Common myeloid progenitor, CD34-positive (primary cell): ENCODE data around the gene TAS2R5. TPM values are rescaled to one million over a fixed set of nuclear protein-coding genes. Genes with fewer than 3 reads are reported as not detected.
"Not testable (repeated sequence)": the region's sequence is repeated elsewhere in the genome, so short reads cannot be mapped to it uniquely, and the experiment has no call there.

Source experiments
- CTCF ChIA-PET: fragments of 350-600 bp; sonication (Branson Sonifier 250); formaldehyde crosslinking; loops from one replicate; lab custom pipeline; 2021; ENCODE audit warnings: antibody characterized with exemption; lab: Charles Lee
- POLR2A ChIA-PET: fragments of 350-600 bp; sonication (Branson Sonifier 250); formaldehyde crosslinking; loops from one replicate; lab custom pipeline; 2021; ENCODE audit warnings: antibody characterized with exemption; lab: Charles Lee
- DNase-seq, 3 donors: peaks; one replicate each; pipeline versions ENCODE4 v3.0.0 to v3.0.0-alpha.2; 2013
- H3K27ac ChIP-seq, 2 experiments: 1 replicate in 1 of 2; 2 replicates in 1 of 2; pipeline ENCODE4 v1.7.0; 2013; ENCODE audit warnings: inconsistent platforms in 2 of 2, low read length in 2 of 2, mild to moderate bottlenecking in 2 of 2, low read depth in 1 of 2, moderate library complexity in 1 of 2; ENCODE audit not compliant: severe bottlenecking in 2 of 2, insufficient read depth in 1 of 2, poor library complexity in 1 of 2
- H3K27me3 ChIP-seq, 5 experiments: replicated peaks in 2 of 5; 1 replicate in 3 of 5; 2 replicates in 2 of 5; pipeline versions ENCODE4 v1.6.1 to v1.7.0; 2013; ENCODE audit warnings: low read length in 4 of 5, mild to moderate bottlenecking in 2 of 5, moderate library complexity in 2 of 5, inconsistent platforms in 1 of 5; ENCODE audit not compliant: insufficient read depth in 5 of 5, control insufficient read depth in 4 of 5
- H3K36me3 ChIP-seq, 4 experiments: 1 replicate in 2 of 4; 2 replicates in 2 of 4; pipeline versions ENCODE4 v1.6.1 to v1.7.0; 2013; ENCODE audit warnings: low read length in 3 of 4, control low read depth in 1 of 4, mild to moderate bottlenecking in 1 of 4; ENCODE audit not compliant: control insufficient read depth in 4 of 4, insufficient read depth in 4 of 4
- H3K4me1 ChIP-seq, 4 experiments: 1 replicate in 3 of 4; 2 replicates in 1 of 4; pipeline versions ENCODE4 v1.6.1 to v1.7.1; 2013; ENCODE audit warnings: low read length in 3 of 4, mild to moderate bottlenecking in 3 of 4, control low read depth in 1 of 4, inconsistent platforms in 1 of 4, moderate library complexity in 1 of 4; ENCODE audit not compliant: control insufficient read depth in 4 of 4, insufficient read depth in 4 of 4; ENCODE audit errors: control extremely low read depth in 1 of 4
- H3K4me3 ChIP-seq, 7 experiments: 1 replicate in 4 of 7; 2 replicates in 3 of 7; pipeline versions ENCODE4 v1.5.1 to v1.7.0; 2013; ENCODE audit warnings: mild to moderate bottlenecking in 7 of 7, low read length in 6 of 7, moderate library complexity in 6 of 7, inconsistent platforms in 2 of 7, low read depth in 2 of 7, control low read depth in 1 of 7; ENCODE audit not compliant: insufficient read depth in 4 of 7, control insufficient read depth in 1 of 7; ENCODE audit errors: extremely low read depth in 1 of 7
- H3K9me3 ChIP-seq, 5 experiments: 1 replicate in 4 of 5; 2 replicates in 1 of 5; pipeline versions ENCODE4 v1.6.1 to v1.7.1; 2013; ENCODE audit warnings: low read length in 4 of 5, mild to moderate bottlenecking in 2 of 5, inconsistent platforms in 1 of 5, low read depth in 1 of 5, moderate library complexity in 1 of 5; ENCODE audit not compliant: control insufficient read depth in 4 of 5, insufficient read depth in 2 of 5; ENCODE audit errors: control extremely low read depth in 1 of 5
- WGBS: methylation state at CpG from one replicate; pipeline ENCODE4 v1.1.5; 2013; ENCODE audit not compliant: insufficient coverage; 5-methylcytosine and 5-hydroxymethylcytosine counted together
- polyA plus RNA-seq: library from polyadenylated mRNA; unstranded; fragments of 120-200 nt; gene quantifications from one replicate; pipeline ENCODE4 v1.2.1, GENCODE V29; 2013

Gene TAS2R5
- 2.4 TPM for polyA plus RNA-seq

- Histone ChIP-seq H3K36me3 (peaks cover 2 to 11% (median 5%) of the 10 kb centered on the region in 4 experiments), H3K4me3 (no peak within 1 kb of the TSS), H3K27me3 (no peaks in the 10 kb centered on the region), H3K4me1 (no peaks in the 10 kb centered on the region), H3K27ac (no peak within 1 kb of the TSS), H3K9me3 (no peaks in the 10 kb centered on the region)
- ChIA-PET POLR2A (no interaction called here), CTCF (no interaction called here)
- 80% methylated on average over 2 of the region's 5 CpGs for WGBS
- no peak for DNase-seq
These were observed at the start of gene TAS2R5 for GRCh38 chr7:141789917-141790316. TSS of gene TAS2R5 (plus strand) at chr7:141790217. CDS start at chr7:141790362, 145 bp downstream.

DNA sequence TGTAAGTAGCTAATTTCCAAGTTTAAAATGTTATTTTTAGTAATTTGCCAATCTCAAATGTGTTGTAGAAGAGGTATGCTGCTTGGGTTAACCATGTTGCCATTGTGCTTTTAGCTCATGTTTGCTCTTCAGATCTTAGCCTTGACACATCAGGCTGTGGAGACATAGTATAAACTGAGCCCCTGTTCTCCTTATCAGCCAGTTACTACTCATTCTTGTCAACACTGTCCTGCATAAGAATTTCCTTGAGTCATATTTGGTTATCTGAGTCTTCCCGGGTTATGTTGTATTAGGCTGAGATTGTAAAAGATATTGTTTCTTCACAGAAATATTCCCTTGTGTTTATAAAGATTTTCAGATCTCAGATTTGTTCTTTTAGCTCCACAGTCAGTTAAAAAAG lies 47.8 kb upstream of the TAS2R5 start:
- no CpG with 5 or more reads among the region's 1 CpG for WGBS
- ChIA-PET CTCF (interaction anchor here (0.7 to 1.4 kb wide), 5 partner anchors 31 to 123 kb away, joined by 3 to 4 read pairs (median 3); partner anchors contain the start of gene WEE2), POLR2A (interaction anchor here (0.8 kb wide), 1 partner anchor 40 kb away, joined by 3 read pairs; the partner anchor contains the start of gene DENND11)
- Histone ChIP-seq H3K4me1 (peaks cover 9 to 21% (median 17%) of the 10 kb centered on the region in 4 experiments), H3K4me3 (no peak overlapping the region), H3K9me3 (no peaks in the 10 kb centered on the region), H3K27me3 (no peaks in the 10 kb centered on the region), H3K27ac (no peak overlapping the region), H3K36me3 (peaks cover 31 to 69% (median 51%) of the 10 kb centered on the region in 4 experiments)
- no peak for DNase-seq

GRCh38 chr7:141744131-141744530 lies 45.9 kb upstream of the TAS2R5 start:
- ChIA-PET CTCF (no interaction called here), POLR2A (no interaction called here)
- DNase-seq: no peak
- no peak overlapping the region for H3K27ac ChIP-seq
- H3K27me3 ChIP-seq: no peaks in the 10 kb centered on the region
- peaks cover 42 to 83% (median 63%) of the 10 kb centered on the region in 4 experiments for H3K36me3 ChIP-seq
- peaks cover 4 to 11% (median 10%) of the 10 kb centered on the region in 4 experiments for H3K4me1 ChIP-seq
- 100% methylated on average over 2 of the region's 2 CpGs for WGBS
- no peak overlapping the region for H3K4me3 ChIP-seq
- H3K9me3 ChIP-seq: peaks cover 0 to under 1% (median 0%) of the 10 kb centered on the region in 5 experiments

- no peaks in the 10 kb centered on the region for H3K27me3 ChIP-seq
- WGBS: 100% methylated on average over 2 of the region's 2 CpGs
- DNase-seq: no peak
- POLR2A ChIA-PET: no interaction called here
- H3K4me3 ChIP-seq: no peak overlapping the region
- CTCF ChIA-PET: interaction anchor here (1.8 kb wide), 1 partner anchor 10 kb away, joined by 4 read pairs; the partner anchor contains the start of gene SSBP1
- no peak overlapping the region for H3K27ac ChIP-seq
- peaks cover 5 to 31% (median 27%) of the 10 kb centered on the region in 5 experiments for H3K9me3 ChIP-seq
- peaks cover 64 to 93% (median 75%) of the 10 kb centered on the region in 4 experiments for H3K36me3 ChIP-seq
- no peaks in the 10 kb centered on the region for H3K4me1 ChIP-seq
These were observed 41.6 kb upstream of the TAS2R5 start for GRCh38 chr7:141748396-141748795.

- POLR2A ChIA-PET, H3K27me3 ChIP-seq, H3K27ac ChIP-seq, H3K4me1 ChIP-seq, CTCF ChIA-PET: not testable (repeated sequence)
- Histone ChIP-seq H3K9me3 (peaks cover 5 to 31% (median 27%) of the 10 kb centered on the region in 5 experiments), H3K4me3 (peak overlapping the region in 1 of 7 experiments; percentile 13), H3K36me3 (peaks cover 49 to 69% (median 56%) of the 10 kb centered on the region in 4 experiments)
- 100% methylated on average over 5 of the region's 10 CpGs for WGBS
- DNase-seq: peak in 2 of 3 donors; percentile 17 to 29
These were observed 38.1 kb upstream of the TAS2R5 start for GRCh38 chr7:141751904-141752303.

- Histone ChIP-seq H3K4me1 (no peaks in the 10 kb centered on the region), H3K4me3 (no peak overlapping the region), H3K27me3 (no peaks in the 10 kb centered on the region), H3K9me3 (peaks cover 5 to 31% (median 27%) of the 10 kb centered on the region in 5 experiments), H3K36me3 (peaks cover 52 to 74% (median 62%) of the 10 kb centered on the region in 4 experiments), H3K27ac (no peak overlapping the region)
- CTCF ChIA-PET: no interaction called here
- POLR2A ChIA-PET: no interaction called here
- 97% methylated on average over 12 of the region's 13 CpGs for WGBS
- DNase-seq: peak in 2 of 3 donors; percentile 31 to 41
These were observed 37.4 kb upstream of the TAS2R5 start for GRCh38 chr7:141752634-141753033.

- ChIA-PET POLR2A (no interaction called here), CTCF (interaction anchor here (1.4 kb wide), 1 partner anchor 222 kb away, joined by 3 read pairs; no protein-coding TSS in a partner anchor)
- no peaks in the 10 kb centered on the region for H3K27me3 ChIP-seq
- no peak overlapping the region for H3K27ac ChIP-seq
- H3K4me1 ChIP-seq: no peaks in the 10 kb centered on the region
- H3K36me3 ChIP-seq: peaks cover 37 to 70% (median 52%) of the 10 kb centered on the region in 4 experiments
- no CpG with 5 or more reads among the region's 6 CpGs for WGBS
- peak; percentile 22 to 48 (median 41) for DNase-seq
- peaks cover 5 to 28% (median 23%) of the 10 kb centered on the region in 5 experiments for H3K9me3 ChIP-seq
- H3K4me3 ChIP-seq: no peak overlapping the region
These were observed 35.1 kb upstream of the TAS2R5 start for GRCh38 chr7:141754939-141755338.
